ENCODE measurements around the gene PLA2G4E.

- TF ChIP-seq CTCF (IDR thresholded peaks at IDR 0.05) = no peak
- TF ChIP-seq POLR2A (IDR thresholded peaks at IDR 0.05) = no peak
Observed at GRCh38 chr15:41982133-41982930, 38.5 kb downstream of the PLA2G4E start.
